ENCODE data around the gene PREX1.

DNA sequence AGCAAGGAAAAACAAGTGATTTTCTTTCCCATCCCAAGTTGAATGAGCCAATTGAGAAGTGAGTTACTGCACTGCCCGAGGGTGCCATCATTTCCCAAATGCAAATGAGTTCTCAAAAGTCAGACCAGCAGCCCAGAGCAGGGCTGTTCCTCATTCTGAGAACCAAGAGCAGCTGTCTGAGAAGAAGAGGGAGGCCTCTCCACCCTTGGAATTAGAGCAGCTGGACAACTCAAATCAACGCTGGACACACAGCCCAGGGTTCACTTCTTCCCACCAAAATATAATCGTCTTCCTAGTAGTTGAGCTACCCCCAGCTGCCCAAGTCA, 4.6 kb upstream of the PREX1 start:
- TF ChIP-seq CHD1 (IDR thresholded peaks at IDR 0.05; ENCODE audit: low read depth, low read length) (no peak), POLR2A (IDR thresholded peaks at IDR 0.05; ENCODE audit: low read depth, low read length) (no peak), SMC3 (IDR thresholded peaks at IDR 0.05; ENCODE audit: low read depth, low read length) (no peak), MXI1 (IDR thresholded peaks at IDR 0.05; ENCODE audit: borderline replicate concordance, low read depth, low read length) (no peak), CEBPB (IDR thresholded peaks at IDR 0.05; ENCODE audit: low read depth, low read length) (no peak), FOS (IDR thresholded peaks at IDR 0.05; ENCODE audit: low read depth, low read length) (no peak), RAD21 (IDR thresholded peaks at IDR 0.05; ENCODE audit: low read length) (no peak), RFX5 (IDR thresholded peaks at IDR 0.05; ENCODE audit: low read depth, low read length) (no peak), MAZ (IDR thresholded peaks at IDR 0.05; ENCODE audit: borderline replicate concordance, low read depth, low read length) (no peak), BHLHE40 (IDR thresholded peaks at IDR 0.05; ENCODE audit: low read depth, low read length) (no peak), RCOR1 (IDR thresholded peaks at IDR 0.05; ENCODE audit: insufficient replicate concordance, low read length) (no peak)
- TF ChIP-seq, protein P1, sequence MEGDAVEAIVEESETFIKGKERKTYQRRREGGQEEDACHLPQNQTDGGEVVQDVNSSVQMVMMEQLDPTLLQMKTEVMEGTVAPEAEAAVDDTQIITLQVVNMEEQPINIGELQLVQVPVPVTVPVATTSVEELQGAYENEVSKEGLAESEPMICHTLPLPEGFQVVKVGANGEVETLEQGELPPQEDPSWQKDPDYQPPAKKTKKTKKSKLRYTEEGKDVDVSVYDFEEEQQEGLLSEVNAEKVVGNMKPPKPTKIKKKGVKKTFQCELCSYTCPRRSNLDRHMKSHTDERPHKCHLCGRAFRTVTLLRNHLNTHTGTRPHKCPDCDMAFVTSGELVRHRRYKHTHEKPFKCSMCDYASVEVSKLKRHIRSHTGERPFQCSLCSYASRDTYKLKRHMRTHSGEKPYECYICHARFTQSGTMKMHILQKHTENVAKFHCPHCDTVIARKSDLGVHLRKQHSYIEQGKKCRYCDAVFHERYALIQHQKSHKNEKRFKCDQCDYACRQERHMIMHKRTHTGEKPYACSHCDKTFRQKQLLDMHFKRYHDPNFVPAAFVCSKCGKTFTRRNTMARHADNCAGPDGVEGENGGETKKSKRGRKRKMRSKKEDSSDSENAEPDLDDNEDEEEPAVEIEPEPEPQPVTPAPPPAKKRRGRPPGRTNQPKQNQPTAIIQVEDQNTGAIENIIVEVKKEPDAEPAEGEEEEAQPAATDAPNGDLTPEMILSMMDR (conservative IDR thresholded peaks at IDR 0.05; ENCODE audit: low read depth, low read length) = no peak
- TF ChIP-seq, protein P2, sequence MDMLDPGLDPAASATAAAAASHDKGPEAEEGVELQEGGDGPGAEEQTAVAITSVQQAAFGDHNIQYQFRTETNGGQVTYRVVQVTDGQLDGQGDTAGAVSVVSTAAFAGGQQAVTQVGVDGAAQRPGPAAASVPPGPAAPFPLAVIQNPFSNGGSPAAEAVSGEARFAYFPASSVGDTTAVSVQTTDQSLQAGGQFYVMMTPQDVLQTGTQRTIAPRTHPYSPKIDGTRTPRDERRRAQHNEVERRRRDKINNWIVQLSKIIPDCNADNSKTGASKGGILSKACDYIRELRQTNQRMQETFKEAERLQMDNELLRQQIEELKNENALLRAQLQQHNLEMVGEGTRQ (IDR thresholded peaks at IDR 0.05; ENCODE audit: low read depth, low read length) = no peak
